WTC11 (cell line): Measurements from ENCODE around the gene DENND5A. TPM values are rescaled to one million over a fixed set of nuclear protein-coding genes. Genes with fewer than 3 reads are reported as not detected.
A peak's percentile ranks its signal among the peaks of the same experiment; 100 is the strongest.

Source experiments
- ATAC-seq: fragments of 200-7000 bp; cut with Tn5 transposase; 2 replicates; pipeline ENCODE4 v1.10.0; 2021; ENCODE audit warnings: mild to moderate bottlenecking, moderate library complexity
- CTCF ChIA-PET: fragments of 300-600 bp; sonication (Branson Sonifier 250); formaldehyde crosslinking; loops from one replicate; lab custom pipeline; 2021; ENCODE audit warnings: antibody characterized with exemption; lab: Charles Lee
- POLR2A ChIA-PET: fragments of 350-600 bp; sonication (Branson Sonifier 250); formaldehyde crosslinking; loops from one replicate; lab custom pipeline; 2021; ENCODE audit warnings: antibody characterized with exemption; lab: Charles Lee
- DNase-seq: peaks from one replicate; pipeline ENCODE4 v3.0.0; 2021; ENCODE audit warnings: low spot score
- H3K27ac Mint-ChIP-seq: 2 replicates; pipeline ENCODE4 v1.8.0; 2021; ENCODE audit warnings: mixed read lengths
- H3K27me3 Mint-ChIP-seq: 2 replicates; pipeline ENCODE4 v1.8.0; 2021; ENCODE audit warnings: low read depth, mild to moderate bottlenecking, moderate library complexity, mixed read lengths
- H3K36me3 Mint-ChIP-seq: 2 replicates; pipeline ENCODE4 v1.8.0; 2021; ENCODE audit warnings: mixed read lengths
- H3K4me1 Mint-ChIP-seq: 2 replicates; pipeline ENCODE4 v1.8.0; 2022; ENCODE audit warnings: mixed read lengths
- H3K4me3 Mint-ChIP-seq: 2 replicates; pipeline ENCODE4 v1.8.0; 2021; ENCODE audit warnings: mild to moderate bottlenecking, moderate library complexity, mixed read lengths
- H3K9me3 Mint-ChIP-seq: 2 replicates; pipeline ENCODE4 v1.8.0; 2021; ENCODE audit warnings: mixed read lengths
- ATF3 ChIP-seq: sonication (generic); formaldehyde crosslinking; conservative IDR thresholded peaks from 2 replicates; pipeline ENCODE4 v1.8.1; 2022; ENCODE audit warnings: mild to moderate bottlenecking, missing genetic modification reagents
- CREB1 ChIP-seq: sonication (generic); formaldehyde crosslinking; IDR thresholded peaks from 2 replicates; pipeline ENCODE4 v1.8.0; 2023; ENCODE audit warnings: mild to moderate bottlenecking, missing genetic modification reagents
- FOXJ3 ChIP-seq: sonication (generic); formaldehyde crosslinking; IDR thresholded peaks from 2 replicates; pipeline ENCODE4 v1.9.0; 2021; ENCODE audit warnings: missing genetic modification reagents, mild to moderate bottlenecking, borderline replicate concordance
- IRF2 ChIP-seq: sonication (generic); formaldehyde crosslinking; IDR thresholded peaks from 2 replicates; pipeline ENCODE4 v1.8.0; 2022; ENCODE audit warnings: low read depth, missing genetic modification reagents, borderline replicate concordance
- JUN ChIP-seq: sonication (generic); formaldehyde crosslinking; IDR thresholded peaks from 2 replicates; pipeline ENCODE4 v1.8.0; 2023; ENCODE audit warnings: mild to moderate bottlenecking, missing genetic modification reagents
- MLX ChIP-seq: sonication (generic); formaldehyde crosslinking; IDR thresholded peaks from 2 replicates; pipeline ENCODE4 v1.8.1; 2023; ENCODE audit warnings: mild to moderate bottlenecking, missing genetic modification reagents, moderate library complexity
- OVOL2 ChIP-seq: fragments of 250-450 bp; sonication (Bioruptor Pico); IDR thresholded peaks from 2 replicates; pipeline ENCODE4 v1.9.0; 2021; ENCODE audit warnings: mild to moderate bottlenecking, borderline replicate concordance
- PRDM15 ChIP-seq: sonication (generic); formaldehyde crosslinking; IDR thresholded peaks from 2 replicates; pipeline ENCODE4 v1.8.0; 2022; ENCODE audit warnings: missing genetic modification reagents
- SMAD3 ChIP-seq: sonication (generic); formaldehyde crosslinking; IDR thresholded peaks from 2 replicates; pipeline ENCODE4 v1.8.0; 2022; ENCODE audit warnings: missing genetic modification reagents, mild to moderate bottlenecking, borderline replicate concordance
- SOX15 ChIP-seq: fragments of 250-450 bp; sonication (Bioruptor Pico); IDR thresholded peaks from 2 replicates; pipeline ENCODE4 v1.9.0; 2021; ENCODE audit warnings: mild to moderate bottlenecking
- ZBTB21 ChIP-seq: sonication (generic); formaldehyde crosslinking; IDR thresholded peaks from 2 replicates; pipeline ENCODE4 v1.8.1; 2023; ENCODE audit warnings: mild to moderate bottlenecking, missing genetic modification reagents, borderline replicate concordance
- ZBTB43 ChIP-seq: sonication (generic); formaldehyde crosslinking; IDR thresholded peaks from 2 replicates; pipeline ENCODE4 v1.8.1; 2023; ENCODE audit warnings: mild to moderate bottlenecking, missing genetic modification reagents
- ZNF121 ChIP-seq: sonication (generic); formaldehyde crosslinking; IDR thresholded peaks from 2 replicates; pipeline ENCODE4 v1.8.0; 2023; ENCODE audit warnings: missing genetic modification reagents
- ZNF219 ChIP-seq: sonication (generic); formaldehyde crosslinking; IDR thresholded peaks from 2 replicates; pipeline ENCODE4 v1.8.0; 2023; ENCODE audit warnings: missing genetic modification reagents, mild to moderate bottlenecking, borderline replicate concordance
- ZNF263 ChIP-seq: sonication (generic); formaldehyde crosslinking; IDR thresholded peaks from 2 replicates; pipeline ENCODE4 v1.8.1; 2022; ENCODE audit warnings: low read depth, mild to moderate bottlenecking, moderate library complexity, missing genetic modification reagents
- ZNF416 ChIP-seq: fragments of 250-450 bp; sonication (Bioruptor Pico); IDR thresholded peaks from 2 replicates; pipeline ENCODE4 v1.9.0; 2021; ENCODE audit warnings: mild to moderate bottlenecking, inconsistent platforms
- total RNA-seq: library from RNA; stranded (reverse); gene quantifications from 3 replicates; pipeline ENCODE4 v1.2.3, GENCODE V29; 2021

DENND5A gene
- total RNA-seq, 1 experiment from 2014 or later = 69.3 TPM

GRCh38 chr11:9230296-9230695, 34.9 kb downstream of the DENND5A start:
- peaks cover 44% of the 10 kb centered on the region for H3K27me3 Mint-ChIP-seq
- peaks cover 49% of the 10 kb centered on the region for H3K4me1 Mint-ChIP-seq
- peaks cover 13% of the 10 kb centered on the region for H3K36me3 Mint-ChIP-seq
- CTCF ChIA-PET = interaction anchor here (0.6 to 1.3 kb wide), 5 partner anchors 27 to 294 kb away, joined by 3 to 6 read pairs (median 3); no protein-coding TSS in a partner anchor
- H3K4me3 Mint-ChIP-seq = no peak overlapping the region; the same call in 1 of the 2 replicates
- POLR2A ChIA-PET = interaction anchor here (1.0 kb wide), 1 partner anchor 14 kb away, joined by 7 read pairs; no protein-coding TSS in a partner anchor
- TF ChIP-seq CREB1 (CRISPR knock-in tag) (no peak), MLX (CRISPR knock-in tag) (no peak), SOX15 (CRISPR knock-in tag) (no peak), ZNF219 (CRISPR knock-in tag) (no peak), SMAD3 (no peak), ATF3 (CRISPR knock-in tag) (no peak), IRF2 (CRISPR knock-in tag) (no peak), PRDM15 (CRISPR knock-in tag) (no peak)
- no peak overlapping the region for H3K27ac Mint-ChIP-seq
- peaks cover 16% of the 10 kb centered on the region for H3K9me3 Mint-ChIP-seq
- DNase-seq (no peak), ATAC-seq (no peak)

- DNase-seq (no peak), ATAC-seq (no peak)
- Mint-ChIP-seq H3K27ac (0 out of 2 replicates have a peak overlapping the region, but pooled peaks have one; percentile 74), H3K4me3 (no peak overlapping the region), H3K36me3 (no peaks in the 10 kb centered on the region), H3K4me1 (peaks cover 49% of the 10 kb centered on the region), H3K27me3 (peaks cover 26% of the 10 kb centered on the region), H3K9me3 (0 out of 2 replicates have a peak, but pooled peaks cover 3% of the 10 kb centered on the region)
- ChIA-PET POLR2A (no interaction called here), CTCF (no interaction called here)
- no peak for TF ChIP-seq JUN
- TF ChIP-seq ZBTB43 (CRISPR knock-in tag) = no peak
- TF ChIP-seq ZBTB21 (CRISPR knock-in tag) = no peak
- no peak for TF ChIP-seq ZNF416
- TF ChIP-seq OVOL2 = no peak
- TF ChIP-seq FOXJ3 (CRISPR knock-in tag) = no peak
These were observed 37.1 kb downstream of the DENND5A start for GRCh38 chr11:9228091-9228490.

GRCh38 chr11:9225748-9226298, 39.3 kb downstream of the DENND5A start:
- peaks cover 6% of the 10 kb centered on the region for H3K27me3 Mint-ChIP-seq
- H3K27ac Mint-ChIP-seq = no peak overlapping the region
- no peaks in the 10 kb centered on the region for H3K36me3 Mint-ChIP-seq
- no peak overlapping the region for H3K4me3 Mint-ChIP-seq
- peaks cover 30% of the 10 kb centered on the region for H3K4me1 Mint-ChIP-seq
- CTCF ChIA-PET = interaction anchor here (1.2 kb wide), 1 partner anchor 309 kb away, joined by 3 read pairs; no protein-coding TSS in a partner anchor
- no peak for ATAC-seq
- H3K9me3 Mint-ChIP-seq = 0 out of 2 replicates have a peak, but pooled peaks cover 3% of the 10 kb centered on the region
- POLR2A ChIA-PET = interaction anchor here (0.6 kb wide), 1 partner anchor 234 kb away, joined by 3 read pairs; no protein-coding TSS in a partner anchor
- no peak for TF ChIP-seq ZNF263 (CRISPR knock-in tag)
- TF ChIP-seq ZNF121 (CRISPR knock-in tag) = peak; percentile 95
- no peak for DNase-seq
